HG03139 (cell line): ENCODE data around the gene ACADSB.

Experiments used
- ATAC-seq: cut with Tn5 transposase; IDR thresholded peaks from one replicate; pipeline ENCODE4 v1.9.1; 2021; ENCODE audit not compliant: unreplicated experiment

The ACADSB gene

DNA sequence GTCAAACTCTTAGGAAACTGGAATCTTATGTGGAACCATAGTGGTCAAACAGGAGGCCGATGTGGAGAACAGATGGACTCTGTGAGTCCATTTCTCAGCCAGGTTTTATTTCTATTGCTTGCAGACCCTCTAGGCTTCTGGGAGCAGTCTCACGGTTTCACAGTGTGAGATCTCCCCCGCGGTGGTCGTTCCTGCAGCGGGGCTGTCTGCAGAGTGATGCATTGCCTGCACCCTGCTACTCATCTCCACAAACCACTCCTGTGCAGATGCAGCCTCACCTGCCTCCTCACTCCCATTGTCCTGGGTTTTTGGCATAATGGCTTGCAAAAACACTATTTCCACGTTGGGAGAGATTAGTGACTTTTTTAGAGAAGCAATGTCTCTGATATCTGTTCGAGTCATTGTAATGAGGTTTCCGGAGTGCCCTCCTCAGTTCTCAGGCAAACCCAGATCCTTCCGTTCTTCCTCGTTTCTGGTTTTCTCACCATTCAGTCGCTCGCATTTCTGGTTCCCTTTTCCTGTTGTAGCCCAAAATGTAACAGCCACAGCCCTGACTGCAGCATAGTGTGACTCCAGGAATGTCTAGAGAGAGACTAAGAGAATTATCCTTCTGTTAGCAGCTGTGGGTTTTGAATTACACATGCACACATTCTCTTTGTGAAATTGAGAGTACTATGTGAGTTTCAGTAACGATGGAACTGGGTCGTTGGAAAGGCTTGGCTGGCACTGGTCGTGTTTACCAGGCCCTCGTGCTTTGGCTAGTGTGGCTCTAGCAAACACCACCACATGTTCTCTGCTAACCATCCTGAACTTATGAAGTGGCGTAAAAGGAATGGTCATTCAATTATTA lies 30.2 kb downstream of the ACADSB start:
- ATAC-seq: no peak

DNA sequence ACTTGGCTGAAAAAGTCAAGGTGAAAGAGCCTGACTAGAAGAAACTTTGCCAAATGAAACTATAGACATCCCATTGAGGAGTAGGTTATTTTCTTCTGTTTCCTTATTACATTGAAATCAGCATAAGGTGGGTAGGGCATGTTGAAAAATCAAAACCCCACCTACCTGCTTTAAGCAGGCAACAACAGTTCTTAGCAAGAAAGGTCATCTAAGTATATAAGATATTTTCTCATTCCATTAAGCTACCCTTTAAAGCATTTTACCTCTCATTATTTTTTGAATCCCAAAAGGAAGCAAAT lies 30.8 kb downstream of the ACADSB start:
- ATAC-seq: no peak

DNA sequence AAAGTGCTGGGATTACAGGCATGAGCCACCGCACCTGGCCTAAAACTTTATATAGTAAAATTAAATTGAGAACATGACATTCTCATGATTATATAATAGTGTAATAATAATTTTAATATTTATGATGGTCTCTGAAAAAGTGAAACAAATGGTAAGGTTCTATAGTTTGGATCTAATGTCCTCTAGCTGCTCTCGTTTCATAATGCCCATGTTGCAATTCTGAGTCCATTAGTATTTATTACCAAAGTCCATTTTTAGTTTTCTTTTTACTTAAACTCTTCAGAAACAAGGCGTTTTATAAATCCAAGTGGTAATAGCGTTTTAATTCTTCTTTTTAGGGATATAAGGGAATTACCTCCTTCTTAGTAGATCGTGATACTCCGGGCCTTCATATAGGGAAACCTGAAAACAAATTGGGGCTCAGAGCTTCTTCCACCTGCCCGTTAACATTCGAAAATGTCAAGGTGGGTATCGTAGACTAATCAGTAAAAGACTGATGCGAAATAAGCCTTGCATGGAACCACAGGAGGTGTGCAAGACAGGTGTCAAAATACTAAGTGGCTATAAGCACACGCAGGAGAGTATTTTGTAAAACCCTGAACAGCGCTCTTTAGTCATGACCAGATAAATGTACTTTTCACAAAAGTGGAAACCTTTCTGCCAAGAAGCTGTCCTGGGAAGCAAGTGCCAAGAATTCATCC lies 34.1 kb downstream of the ACADSB start:
- ATAC-seq: no peak

- peak; percentile 73 for ATAC-seq
Measured at GRCh38 chr10:123043409-123043925, 34.7 kb downstream of the ACADSB start.

DNA sequence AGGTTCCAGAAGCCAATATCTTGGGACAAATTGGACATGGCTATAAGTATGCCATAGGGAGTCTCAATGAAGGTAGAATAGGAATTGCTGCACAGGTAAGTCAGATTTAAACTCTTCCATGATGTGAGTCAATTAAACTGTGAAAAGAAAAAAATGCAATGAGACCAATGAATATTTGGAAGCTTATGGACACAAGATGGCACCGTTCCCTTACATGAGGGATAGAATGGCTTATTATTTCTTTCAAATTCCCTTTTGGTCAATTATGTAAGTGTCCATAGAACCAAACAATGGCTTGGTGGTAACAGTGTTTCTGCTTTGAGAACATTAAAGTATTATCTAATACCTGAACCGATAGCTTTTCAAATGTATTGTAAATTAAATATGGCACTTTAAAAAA lies 35.6 kb downstream of the ACADSB start:
- ATAC-seq: no peak

- ATAC-seq: peak; percentile 56
Measured at GRCh38 chr10:123045961-123046731, 37.3 kb downstream of the ACADSB start.

GRCh38 chr10:123057968-123058367 lies 49.2 kb downstream of the ACADSB start:
- ATAC-seq: no peak

- no peak for ATAC-seq
Measured at GRCh38 chr10:123061865-123062264, 53.1 kb downstream of the ACADSB start.

- no peak for ATAC-seq
Measured at GRCh38 chr10:123062726-123063125, 53.9 kb downstream of the ACADSB start.

DNA sequence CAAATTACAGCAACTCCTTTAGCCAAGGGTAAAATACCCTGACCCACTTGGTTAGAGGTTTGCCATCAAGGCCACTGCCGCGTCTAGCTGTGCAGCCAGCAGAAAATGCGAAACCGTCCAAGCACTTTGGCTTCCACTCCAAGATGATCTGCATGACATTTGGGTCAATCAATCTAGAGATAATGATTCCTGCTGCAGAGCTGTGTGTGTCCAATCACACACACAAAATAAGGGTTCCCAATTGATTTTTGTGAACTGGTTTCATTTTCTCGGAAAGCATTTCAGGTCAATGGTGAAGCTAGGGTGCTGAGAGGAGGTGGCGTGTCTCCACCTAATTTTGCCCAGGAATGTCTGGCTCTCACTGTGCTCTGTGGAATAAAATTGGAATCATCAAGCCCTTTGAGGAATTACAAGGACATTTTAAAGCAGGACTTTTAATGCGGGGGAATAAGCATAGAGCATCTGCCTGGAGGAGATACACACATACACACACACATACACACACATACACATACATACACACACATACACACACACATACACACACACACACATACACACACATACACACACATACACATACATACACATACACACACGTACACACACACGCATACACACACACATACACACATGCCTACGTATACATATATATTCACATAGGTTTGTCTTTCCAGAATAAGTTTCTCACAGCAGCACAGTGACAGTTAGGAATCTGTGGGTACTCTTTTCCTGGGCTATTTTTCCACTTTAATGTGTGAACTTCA lies 59.5 kb downstream of the ACADSB start:
- ATAC-seq: no peak

DNA sequence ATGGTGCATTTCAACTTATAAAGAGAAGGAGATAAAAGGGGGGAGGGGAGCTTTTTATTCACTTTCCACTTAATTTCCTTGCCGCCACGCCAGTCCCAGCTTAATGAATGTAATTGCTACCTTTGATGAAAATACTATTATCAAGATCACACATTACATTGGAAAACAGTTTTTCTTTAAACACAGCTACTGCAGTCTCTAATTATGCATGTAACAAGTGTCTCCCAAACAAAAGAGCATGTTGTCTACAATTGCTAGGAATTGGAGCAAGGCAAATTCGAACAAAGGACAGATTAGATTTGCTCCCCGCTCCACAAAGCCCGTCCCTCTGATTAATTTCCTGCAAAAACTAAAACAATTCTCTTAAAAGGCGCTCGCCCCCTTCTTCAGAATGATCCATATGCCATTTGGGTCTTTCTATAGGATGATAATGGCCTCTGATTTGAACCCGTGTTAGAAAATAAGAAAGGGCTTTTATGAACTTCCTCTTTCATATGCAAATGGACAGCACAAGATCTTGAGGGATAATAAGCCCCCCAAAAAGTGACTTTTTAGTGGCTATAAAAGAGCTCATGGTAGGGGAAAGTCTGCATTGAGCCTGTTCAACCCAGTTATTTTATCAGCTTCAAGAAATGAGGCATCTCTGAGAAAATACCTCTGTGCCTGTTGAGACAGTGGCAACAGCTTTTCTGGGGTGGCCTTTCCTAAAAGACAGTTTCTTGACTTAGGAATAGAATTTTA lies 60.6 kb downstream of the ACADSB start:
- ATAC-seq: no peak

- no peak for ATAC-seq
Measured at GRCh38 chr10:123073187-123073586, 64.4 kb downstream of the ACADSB start.

DNA sequence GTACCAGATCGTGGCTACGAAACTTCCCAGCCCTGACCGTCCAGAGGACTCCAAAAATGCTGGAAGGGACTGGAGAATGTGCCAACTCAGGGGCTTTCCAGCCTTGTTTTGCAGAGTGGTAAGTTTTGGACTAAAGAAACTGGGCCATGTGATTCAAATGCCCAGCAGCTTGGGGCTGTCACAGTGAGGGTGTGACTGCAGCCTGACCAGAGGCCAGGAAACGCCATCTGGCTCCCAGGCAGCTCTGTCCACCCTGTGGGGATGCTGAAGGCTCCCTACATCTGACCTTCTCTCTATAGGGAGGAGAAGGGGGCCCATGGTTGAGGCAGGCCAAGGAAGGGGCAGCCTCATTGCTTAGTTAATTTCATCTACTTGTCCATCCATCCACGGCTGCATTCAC lies 65.4 kb downstream of the ACADSB start:
- ATAC-seq: no peak

DNA sequence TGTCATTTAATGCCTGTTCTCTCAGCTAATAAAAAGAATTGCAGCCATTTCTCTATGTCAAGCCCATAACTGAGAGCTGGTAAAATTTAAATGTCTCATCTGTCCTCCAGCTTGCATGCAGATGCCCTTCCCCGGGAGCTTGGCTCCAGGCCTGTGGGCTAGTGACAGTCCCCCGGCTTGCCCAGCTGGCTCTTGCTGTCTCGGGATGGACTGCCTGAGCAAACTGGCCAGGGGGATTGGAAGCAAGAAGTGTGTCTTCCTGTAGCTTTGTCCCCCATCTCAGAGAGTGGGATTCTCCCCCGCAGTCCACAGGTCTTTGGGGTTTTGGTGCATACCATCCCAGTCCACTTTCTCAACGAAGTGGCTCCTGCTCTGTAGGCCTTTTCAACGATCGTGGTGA lies 73.1 kb downstream of the ACADSB start:
- no peak for ATAC-seq

DNA sequence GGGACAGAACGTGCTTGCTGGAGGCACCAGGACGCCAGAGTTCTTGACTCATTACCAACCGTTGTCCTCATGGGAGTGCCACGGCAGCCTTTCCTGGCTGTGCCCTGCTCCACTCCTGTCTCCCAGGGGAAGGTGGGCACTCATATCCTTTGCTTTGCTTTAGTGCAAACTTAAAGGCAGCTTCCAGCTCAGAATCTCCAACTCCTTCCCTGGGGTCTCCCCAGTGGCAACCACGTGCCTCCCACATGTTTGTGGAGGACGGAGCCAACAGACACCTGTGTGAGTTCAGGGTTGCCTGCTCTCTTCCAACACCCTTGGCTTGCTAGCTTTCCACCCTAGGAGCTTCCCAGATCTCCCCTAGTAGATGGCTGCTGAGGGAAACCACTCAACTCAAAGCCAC lies 75.0 kb downstream of the ACADSB start:
- ATAC-seq: no peak

DNA sequence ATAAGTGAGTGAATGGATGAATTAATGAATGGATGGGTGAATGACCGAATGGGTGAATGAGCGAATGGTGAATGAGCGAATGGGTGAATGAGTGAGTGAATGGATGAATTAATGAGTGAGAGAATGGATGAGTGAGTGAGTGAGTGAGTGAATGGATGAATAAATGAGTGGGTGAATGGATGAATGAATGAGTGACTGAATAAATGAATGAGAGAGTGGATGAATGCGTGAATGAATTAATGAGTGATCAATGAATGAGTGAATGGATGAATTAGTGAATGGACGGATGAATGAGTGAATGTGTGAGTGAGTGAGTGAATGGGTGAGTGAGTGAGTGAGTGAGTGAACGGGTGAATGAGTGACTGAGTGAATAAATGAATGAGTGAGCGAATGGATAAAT lies 77.5 kb downstream of the ACADSB start:
- no peak for ATAC-seq

DNA sequence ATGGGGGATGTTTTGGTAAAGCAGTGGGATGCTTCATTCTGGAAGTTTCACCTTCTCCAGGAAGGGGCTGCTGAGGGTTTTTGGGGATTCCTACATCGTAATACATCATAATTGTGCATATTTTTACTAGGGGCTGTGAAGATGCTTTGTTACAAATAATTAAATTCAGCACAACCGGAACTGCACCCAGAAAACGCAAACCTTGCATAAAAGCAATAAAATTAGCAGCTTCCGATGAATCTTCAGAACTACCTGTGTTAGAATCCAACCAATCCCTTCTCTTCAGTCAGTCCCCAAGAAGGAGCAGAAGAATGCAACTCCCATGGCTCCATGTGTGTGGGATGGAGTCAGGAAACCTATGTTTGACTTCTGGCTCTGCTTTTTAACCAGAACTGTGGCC lies 78.5 kb downstream of the ACADSB start:
- ATAC-seq: no peak

- no peak for ATAC-seq
Measured at GRCh38 chr10:123087786-123088185, 79.0 kb downstream of the ACADSB start.

DNA sequence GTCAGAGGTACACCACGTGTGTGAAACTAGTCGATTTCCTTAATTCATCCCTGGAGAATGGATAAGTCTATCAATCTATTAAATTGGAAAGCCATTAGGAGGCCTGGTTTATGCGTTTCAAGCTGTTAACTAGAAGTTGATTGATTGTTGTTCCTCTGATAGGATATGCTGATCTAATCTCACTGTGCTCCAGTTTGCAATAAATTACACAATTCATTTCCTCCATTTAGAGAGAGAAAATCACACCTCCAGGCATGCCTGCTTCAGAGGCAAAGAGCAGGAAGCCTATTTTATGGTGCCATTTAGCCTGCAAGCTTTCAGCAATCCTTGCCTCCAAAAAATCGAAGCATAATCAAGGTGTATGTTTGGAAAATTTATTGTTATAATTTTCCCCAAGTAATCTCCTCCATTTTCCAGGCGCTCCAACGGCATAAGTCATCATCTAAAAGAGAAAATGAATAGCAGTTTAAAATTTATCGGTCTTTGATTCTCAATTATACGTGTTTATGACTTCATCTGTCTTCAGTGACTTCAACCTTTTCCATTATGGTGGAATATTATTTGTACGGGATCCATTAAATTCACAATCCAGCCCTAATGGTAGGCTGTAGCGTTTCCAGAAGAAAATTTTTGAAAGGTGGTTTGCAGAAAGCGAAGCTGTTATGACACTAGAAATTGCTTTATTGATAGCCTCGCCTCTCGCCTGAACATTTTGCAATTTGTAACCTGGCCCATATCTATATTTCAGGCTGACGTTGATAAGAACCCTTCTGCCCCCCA lies 84.0 kb downstream of the ACADSB start:
- no peak for ATAC-seq
